Measurements from ENCODE around the gene BCL11A. TPM values are rescaled to one million over a fixed set of nuclear protein-coding genes. Genes with fewer than 3 reads are reported as not detected.

BCL11A gene
- total and polyA plus RNA-seq, 4 donors = 0.08 to 8.5 (median 0.47) TPM

- TF ChIP-seq EGR1 (IDR thresholded peaks at IDR 0.05; ENCODE audit: low read depth in 2 of 2) (no peak), GABPA (IDR thresholded peaks at IDR 0.05 in 1 of 2, conservative IDR thresholded peaks at IDR 0.05 in 1 of 2) (no peak), RAD21 (IDR thresholded peaks at IDR 0.05) (no peak), YY1 (IDR thresholded peaks at IDR 0.05) (no peak), HNF4G (IDR thresholded peaks at IDR 0.05) (no peak), RXRA (IDR thresholded peaks at IDR 0.05) (no peak)
- TF ChIP-seq, protein P1, sequence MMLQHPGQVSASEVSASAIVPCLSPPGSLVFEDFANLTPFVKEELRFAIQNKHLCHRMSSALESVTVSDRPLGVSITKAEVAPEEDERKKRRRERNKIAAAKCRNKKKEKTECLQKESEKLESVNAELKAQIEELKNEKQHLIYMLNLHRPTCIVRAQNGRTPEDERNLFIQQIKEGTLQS (IDR thresholded peaks at IDR 0.05) = no peak
- TF ChIP-seq, protein P2, sequence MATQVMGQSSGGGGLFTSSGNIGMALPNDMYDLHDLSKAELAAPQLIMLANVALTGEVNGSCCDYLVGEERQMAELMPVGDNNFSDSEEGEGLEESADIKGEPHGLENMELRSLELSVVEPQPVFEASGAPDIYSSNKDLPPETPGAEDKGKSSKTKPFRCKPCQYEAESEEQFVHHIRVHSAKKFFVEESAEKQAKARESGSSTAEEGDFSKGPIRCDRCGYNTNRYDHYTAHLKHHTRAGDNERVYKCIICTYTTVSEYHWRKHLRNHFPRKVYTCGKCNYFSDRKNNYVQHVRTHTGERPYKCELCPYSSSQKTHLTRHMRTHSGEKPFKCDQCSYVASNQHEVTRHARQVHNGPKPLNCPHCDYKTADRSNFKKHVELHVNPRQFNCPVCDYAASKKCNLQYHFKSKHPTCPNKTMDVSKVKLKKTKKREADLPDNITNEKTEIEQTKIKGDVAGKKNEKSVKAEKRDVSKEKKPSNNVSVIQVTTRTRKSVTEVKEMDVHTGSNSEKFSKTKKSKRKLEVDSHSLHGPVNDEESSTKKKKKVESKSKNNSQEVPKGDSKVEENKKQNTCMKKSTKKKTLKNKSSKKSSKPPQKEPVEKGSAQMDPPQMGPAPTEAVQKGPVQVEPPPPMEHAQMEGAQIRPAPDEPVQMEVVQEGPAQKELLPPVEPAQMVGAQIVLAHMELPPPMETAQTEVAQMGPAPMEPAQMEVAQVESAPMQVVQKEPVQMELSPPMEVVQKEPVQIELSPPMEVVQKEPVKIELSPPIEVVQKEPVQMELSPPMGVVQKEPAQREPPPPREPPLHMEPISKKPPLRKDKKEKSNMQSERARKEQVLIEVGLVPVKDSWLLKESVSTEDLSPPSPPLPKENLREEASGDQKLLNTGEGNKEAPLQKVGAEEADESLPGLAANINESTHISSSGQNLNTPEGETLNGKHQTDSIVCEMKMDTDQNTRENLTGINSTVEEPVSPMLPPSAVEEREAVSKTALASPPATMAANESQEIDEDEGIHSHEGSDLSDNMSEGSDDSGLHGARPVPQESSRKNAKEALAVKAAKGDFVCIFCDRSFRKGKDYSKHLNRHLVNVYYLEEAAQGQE (IDR thresholded peaks at IDR 0.05) = no peak
- WGBS = 91% methylated on average over 7 of the region's 7 CpGs
- Histone ChIP-seq H3K9ac (ENCODE audit: low read depth in 1 of 2, low read length in 2 of 2) (no peak overlapping the region), H3K4me3 (ENCODE audit: low read depth in 1 of 3, low read length in 3 of 3) (no peak overlapping the region), H3K4me1 (ENCODE audit: control insufficient read depth in 4 of 4, insufficient read depth in 4 of 4, low read length in 3 of 4) (no peaks in the 10 kb centered on the region), H3K9me3 (ENCODE audit: control insufficient read depth in 4 of 4, low read length in 3 of 4) (no peaks in the 10 kb centered on the region), H3K27me3 (ENCODE audit: control insufficient read depth in 4 of 4, insufficient read depth in 4 of 4, low read length in 3 of 4) (no peaks in the 10 kb centered on the region), H3K36me3 (ENCODE audit: control insufficient read depth in 4 of 4, insufficient read depth in 3 of 4, low read depth in 1 of 4, low read length in 3 of 4) (no peaks in the 10 kb centered on the region), H3K27ac (ENCODE audit: low read depth in 1 of 2, low read length in 2 of 2) (no peak overlapping the region)
- DNase-seq (ENCODE audit: low spot score) = no peak
These were observed 84.9 kb downstream of the BCL11A start for GRCh38 chr2:60468382-60469085.

- no peak overlapping the region for H3K4me3 ChIP-seq (ENCODE audit: low read depth in 1 of 3, low read length in 3 of 3)
- H3K36me3 ChIP-seq (ENCODE audit: control insufficient read depth in 4 of 4, insufficient read depth in 3 of 4, low read depth in 1 of 4, low read length in 3 of 4) = no peaks in the 10 kb centered on the region
- H3K27ac ChIP-seq (ENCODE audit: low read depth in 1 of 2, low read length in 2 of 2) = no peak overlapping the region
- no peak overlapping the region for H3K9ac ChIP-seq (ENCODE audit: low read depth in 1 of 2, low read length in 2 of 2)
- H3K4me1 ChIP-seq (ENCODE audit: control insufficient read depth in 4 of 4, insufficient read depth in 4 of 4, low read length in 3 of 4) = no peaks in the 10 kb centered on the region
- DNase-seq (ENCODE audit: low spot score) = peak; percentile 29
- TF ChIP-seq FOXA1 (IDR thresholded peaks at IDR 0.05) = no peak
- TF ChIP-seq, protein P3, sequence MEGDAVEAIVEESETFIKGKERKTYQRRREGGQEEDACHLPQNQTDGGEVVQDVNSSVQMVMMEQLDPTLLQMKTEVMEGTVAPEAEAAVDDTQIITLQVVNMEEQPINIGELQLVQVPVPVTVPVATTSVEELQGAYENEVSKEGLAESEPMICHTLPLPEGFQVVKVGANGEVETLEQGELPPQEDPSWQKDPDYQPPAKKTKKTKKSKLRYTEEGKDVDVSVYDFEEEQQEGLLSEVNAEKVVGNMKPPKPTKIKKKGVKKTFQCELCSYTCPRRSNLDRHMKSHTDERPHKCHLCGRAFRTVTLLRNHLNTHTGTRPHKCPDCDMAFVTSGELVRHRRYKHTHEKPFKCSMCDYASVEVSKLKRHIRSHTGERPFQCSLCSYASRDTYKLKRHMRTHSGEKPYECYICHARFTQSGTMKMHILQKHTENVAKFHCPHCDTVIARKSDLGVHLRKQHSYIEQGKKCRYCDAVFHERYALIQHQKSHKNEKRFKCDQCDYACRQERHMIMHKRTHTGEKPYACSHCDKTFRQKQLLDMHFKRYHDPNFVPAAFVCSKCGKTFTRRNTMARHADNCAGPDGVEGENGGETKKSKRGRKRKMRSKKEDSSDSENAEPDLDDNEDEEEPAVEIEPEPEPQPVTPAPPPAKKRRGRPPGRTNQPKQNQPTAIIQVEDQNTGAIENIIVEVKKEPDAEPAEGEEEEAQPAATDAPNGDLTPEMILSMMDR (IDR thresholded peaks at IDR 0.05; ENCODE audit: low read depth, low read length, missing input control) = no peak
- TF ChIP-seq, protein P4, sequence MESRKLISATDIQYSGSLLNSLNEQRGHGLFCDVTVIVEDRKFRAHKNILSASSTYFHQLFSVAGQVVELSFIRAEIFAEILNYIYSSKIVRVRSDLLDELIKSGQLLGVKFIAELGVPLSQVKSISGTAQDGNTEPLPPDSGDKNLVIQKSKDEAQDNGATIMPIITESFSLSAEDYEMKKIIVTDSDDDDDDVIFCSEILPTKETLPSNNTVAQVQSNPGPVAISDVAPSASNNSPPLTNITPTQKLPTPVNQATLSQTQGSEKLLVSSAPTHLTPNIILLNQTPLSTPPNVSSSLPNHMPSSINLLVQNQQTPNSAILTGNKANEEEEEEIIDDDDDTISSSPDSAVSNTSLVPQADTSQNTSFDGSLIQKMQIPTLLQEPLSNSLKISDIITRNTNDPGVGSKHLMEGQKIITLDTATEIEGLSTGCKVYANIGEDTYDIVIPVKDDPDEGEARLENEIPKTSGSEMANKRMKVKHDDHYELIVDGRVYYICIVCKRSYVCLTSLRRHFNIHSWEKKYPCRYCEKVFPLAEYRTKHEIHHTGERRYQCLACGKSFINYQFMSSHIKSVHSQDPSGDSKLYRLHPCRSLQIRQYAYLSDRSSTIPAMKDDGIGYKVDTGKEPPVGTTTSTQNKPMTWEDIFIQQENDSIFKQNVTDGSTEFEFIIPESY (IDR thresholded peaks at IDR 0.05) = no peak
- TF ChIP-seq RAD21 (IDR thresholded peaks at IDR 0.05) = no peak
- TF ChIP-seq FOXA2 (IDR thresholded peaks at IDR 0.05) = no peak
- no peak for TF ChIP-seq HNF4A (conservative IDR thresholded peaks at IDR 0.05)
- no peak for TF ChIP-seq NR2F2 (IDR thresholded peaks at IDR 0.05)
- no peak for TF ChIP-seq TAF1 (conservative IDR thresholded peaks at IDR 0.05)
- no peak for TF ChIP-seq RXRA (IDR thresholded peaks at IDR 0.05)
- TF ChIP-seq GABPA (IDR thresholded peaks at IDR 0.05 in 1 of 2, conservative IDR thresholded peaks at IDR 0.05 in 1 of 2) = no peak
- WGBS = 74% methylated on average over 3 of the region's 3 CpGs
- no peaks in the 10 kb centered on the region for H3K27me3 ChIP-seq (ENCODE audit: control insufficient read depth in 4 of 4, insufficient read depth in 4 of 4, low read length in 3 of 4)
- no peaks in the 10 kb centered on the region for H3K9me3 ChIP-seq (ENCODE audit: control insufficient read depth in 4 of 4, low read length in 3 of 4)
These were observed 87.2 kb downstream of the BCL11A start for GRCh38 chr2:60466161-60466702.

Measured in liver (tissue), 9 donors.